HG03342 (cell line): Measurements from ENCODE around the gene TTC39B.

Experiments
- ATAC-seq: cut with Tn5 transposase; IDR thresholded peaks from one replicate; pipeline ENCODE4 v1.9.1; 2021; ENCODE audit warnings: mild to moderate bottlenecking, moderate library complexity; ENCODE audit not compliant: unreplicated experiment

TTC39B gene

GRCh38 chr9:15305470-15305869 is 1.5 kb downstream of the TTC39B start:
- no peak for ATAC-seq

DNA sequence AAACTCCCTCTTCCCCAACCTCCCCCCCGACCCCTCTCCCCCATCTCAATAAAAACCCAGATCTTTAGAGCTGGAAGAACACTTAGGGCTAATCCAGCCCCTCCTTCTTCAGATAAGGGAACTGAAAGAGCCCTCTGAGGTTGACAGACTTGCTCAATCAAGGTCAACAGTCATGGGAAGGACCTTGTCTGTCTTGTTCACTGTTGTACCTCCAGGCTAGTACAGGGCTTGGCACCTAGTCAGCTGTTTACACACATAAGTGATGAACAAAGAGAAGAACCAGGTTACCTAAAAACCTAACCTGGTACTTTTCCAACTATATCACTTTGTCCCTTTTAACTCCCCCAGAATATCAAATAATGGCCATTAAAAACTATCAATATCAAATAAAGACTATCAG is 2.4 kb downstream of the TTC39B start:
- ATAC-seq, result peak; percentile 47

DNA sequence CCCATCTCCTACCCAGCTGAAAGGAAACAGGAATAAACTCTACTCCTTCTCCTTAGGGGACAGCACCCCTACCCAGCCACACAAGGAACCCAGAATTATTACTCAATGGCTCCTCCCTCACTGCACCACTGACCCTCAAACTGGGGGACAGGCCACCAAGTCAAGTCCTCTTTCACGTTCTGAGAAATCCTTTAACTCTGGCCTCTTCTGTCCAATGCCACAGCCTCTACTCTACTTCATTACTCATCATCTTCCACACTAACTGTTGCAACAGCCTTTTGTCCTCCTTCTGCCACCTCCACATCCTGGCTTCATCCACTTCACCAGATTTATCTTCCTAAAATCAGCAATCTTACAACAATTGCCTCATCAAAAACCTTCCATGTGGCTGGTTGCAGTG is 6.8 kb downstream of the TTC39B start:
- ATAC-seq, result no peak

DNA sequence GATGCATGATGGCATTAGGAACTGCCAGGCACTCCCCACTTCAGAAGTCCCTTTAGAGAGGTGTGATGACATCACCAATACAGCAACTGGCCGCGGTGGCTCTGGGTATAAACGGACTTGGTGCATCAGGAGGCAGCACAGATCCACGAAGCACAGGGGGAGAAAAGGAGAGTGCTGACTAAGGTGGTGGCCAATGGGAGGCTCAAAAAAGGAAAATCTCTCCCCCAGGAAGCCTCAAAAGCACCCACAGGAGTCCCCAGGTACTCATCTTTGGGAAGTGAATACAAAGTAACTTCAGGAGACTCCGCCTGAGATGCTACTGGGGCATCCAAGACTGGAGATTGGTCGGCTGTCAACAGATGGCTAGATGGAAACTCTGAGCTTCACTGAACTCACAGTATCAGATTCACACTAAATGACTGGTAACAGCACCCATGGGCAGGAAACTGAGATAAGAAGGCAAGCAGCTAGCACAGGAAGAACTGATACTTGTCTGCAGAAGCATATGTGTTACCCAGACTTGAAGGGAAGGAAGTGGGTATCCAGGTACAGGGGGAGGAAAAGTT is 7.6 kb downstream of the TTC39B start:
- peak; percentile 67 for ATAC-seq

GRCh38 chr9:15298362-15298761 is 8.7 kb downstream of the TTC39B start:
- ATAC-seq, result no peak

- ATAC-seq, result peak; percentile 40
Observed at GRCh38 chr9:15295761-15296405, 11.1 kb downstream of the TTC39B start.

- ATAC-seq, result no peak
Observed at GRCh38 chr9:15294604-15295003, 12.4 kb downstream of the TTC39B start.

DNA sequence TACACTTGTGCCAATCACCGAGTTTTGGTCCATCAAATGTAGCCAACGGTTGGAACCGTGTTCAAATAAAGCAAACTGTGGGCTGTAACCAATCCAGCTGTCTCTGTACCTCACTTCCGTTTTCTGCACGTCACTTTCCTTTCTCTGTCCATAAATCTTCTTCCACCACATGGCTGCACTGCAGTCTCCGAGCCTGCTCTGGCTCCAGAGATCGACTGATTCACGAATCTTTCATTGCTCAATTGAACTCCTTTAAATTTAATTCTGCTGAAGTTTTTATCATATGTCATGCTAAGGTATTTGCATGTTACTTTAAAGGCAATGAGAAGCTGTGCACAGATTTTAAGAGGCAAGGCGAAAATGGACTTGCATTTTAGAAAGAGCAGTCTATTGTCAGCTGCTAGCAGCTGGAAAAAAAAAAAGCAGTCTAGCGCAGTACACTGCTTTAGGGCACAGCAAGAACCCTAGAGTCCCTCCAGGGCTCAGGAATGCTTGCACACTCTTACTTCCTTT is 13.2 kb downstream of the TTC39B start:
- ATAC-seq, result no peak

GRCh38 chr9:15293084-15293483 is 13.9 kb downstream of the TTC39B start:
- ATAC-seq, result no peak

- ATAC-seq, result no peak
Observed at GRCh38 chr9:15289603-15290002, 17.4 kb downstream of the TTC39B start.

- no peak for ATAC-seq
Observed at GRCh38 chr9:15287309-15287708, 19.7 kb downstream of the TTC39B start.

DNA sequence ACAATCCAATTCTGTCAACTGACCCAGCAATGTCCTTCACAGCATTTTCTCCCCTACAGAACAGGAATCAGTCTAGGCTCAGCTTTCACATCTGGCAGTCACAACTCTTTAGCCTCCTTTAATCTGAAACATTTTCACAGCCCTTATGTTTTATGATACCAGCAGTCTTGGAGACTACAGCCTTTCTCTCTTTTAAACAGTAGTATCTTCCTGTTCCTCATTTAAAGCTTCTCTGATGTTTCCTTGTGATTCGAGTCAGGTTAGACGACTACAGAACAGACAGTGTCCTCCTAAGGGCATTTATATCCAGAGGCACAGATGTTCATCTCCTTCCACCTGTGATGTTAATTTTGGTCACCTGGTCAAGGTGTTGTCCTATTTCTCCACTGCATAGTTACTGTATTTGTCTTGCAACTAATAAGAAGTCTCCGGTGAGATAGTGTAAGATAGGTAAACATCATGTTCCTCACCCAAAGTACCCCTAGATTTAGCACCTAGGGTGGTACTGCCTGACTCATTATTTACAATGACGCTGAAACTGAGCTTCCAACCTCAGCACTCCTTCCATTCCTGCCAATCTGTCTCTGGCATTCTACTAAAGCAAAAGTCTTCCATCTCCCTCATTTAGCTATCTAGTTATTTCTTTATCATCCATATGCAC is 20.7 kb downstream of the TTC39B start:
- ATAC-seq, result no peak

DNA sequence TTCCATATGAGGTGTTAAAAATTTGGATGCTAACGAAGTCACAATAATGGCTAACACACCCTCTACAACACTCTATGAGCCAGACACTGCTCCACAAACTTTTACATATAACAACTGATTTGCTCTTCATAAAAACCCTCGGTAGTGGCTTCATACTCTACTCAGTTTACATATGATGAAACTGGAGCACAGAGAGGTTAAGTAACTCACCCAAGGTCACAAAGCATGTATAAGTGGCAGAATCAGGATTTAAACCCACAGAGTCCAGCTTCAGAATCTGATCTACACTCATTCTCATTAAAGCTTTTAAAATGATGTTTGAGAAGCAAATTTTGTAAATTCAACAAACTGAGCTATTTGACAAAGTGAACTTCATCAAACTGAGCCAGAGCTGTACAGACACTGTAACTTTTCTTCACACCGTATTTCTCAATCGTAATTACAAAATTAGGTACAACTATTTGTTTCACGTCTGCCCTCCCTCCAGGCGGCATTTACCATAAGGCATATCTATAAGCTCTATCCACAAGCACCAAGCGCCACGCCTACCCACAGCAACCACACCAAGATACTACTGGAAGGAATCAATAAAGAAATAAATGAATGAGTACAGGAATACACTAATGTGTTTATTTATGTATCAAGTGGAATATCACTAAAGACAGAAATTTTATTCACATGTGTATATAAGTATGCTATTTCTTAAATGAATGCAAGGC is 24.3 kb downstream of the TTC39B start:
- no peak for ATAC-seq

GRCh38 chr9:15280647-15281046 is 26.4 kb downstream of the TTC39B start:
- ATAC-seq, result no peak

GRCh38 chr9:15278839-15279238 is 28.2 kb downstream of the TTC39B start:
- no peak for ATAC-seq

- ATAC-seq, result no peak
Observed at GRCh38 chr9:15278091-15278687, 28.8 kb downstream of the TTC39B start.

- no peak for ATAC-seq
Observed at GRCh38 chr9:15277400-15278090, 29.5 kb downstream of the TTC39B start.

DNA sequence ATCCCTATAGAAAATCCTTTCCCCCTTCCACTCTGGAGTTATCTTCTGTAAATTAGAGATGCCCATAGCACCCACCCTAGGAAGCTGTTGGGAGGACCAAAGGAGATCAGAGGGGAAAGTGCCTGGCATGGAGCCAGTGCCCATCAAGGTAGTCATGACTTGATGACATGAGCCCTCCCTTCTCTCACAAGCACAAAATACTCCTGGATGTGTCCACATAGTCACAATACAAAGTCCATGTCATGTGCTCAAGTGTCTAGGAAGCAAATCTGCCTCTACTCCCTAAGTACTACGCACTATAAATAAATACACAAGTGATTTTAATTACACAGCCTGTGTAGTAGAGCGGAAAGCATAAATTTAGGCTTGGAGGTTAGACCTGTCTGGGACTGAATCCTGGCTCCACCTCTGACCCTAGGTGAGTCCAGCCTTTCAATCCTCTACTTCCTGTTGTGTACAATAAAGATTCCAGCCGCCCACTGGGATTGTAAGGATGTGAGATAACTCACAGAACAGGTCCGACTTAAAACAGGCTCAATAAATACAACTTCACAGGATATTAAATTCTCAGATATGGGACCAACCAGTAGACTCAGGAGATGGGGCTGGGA is 30.6 kb downstream of the TTC39B start:
- no peak for ATAC-seq

GRCh38 chr9:15274425-15274824 is 32.6 kb downstream of the TTC39B start:
- ATAC-seq, result no peak

DNA sequence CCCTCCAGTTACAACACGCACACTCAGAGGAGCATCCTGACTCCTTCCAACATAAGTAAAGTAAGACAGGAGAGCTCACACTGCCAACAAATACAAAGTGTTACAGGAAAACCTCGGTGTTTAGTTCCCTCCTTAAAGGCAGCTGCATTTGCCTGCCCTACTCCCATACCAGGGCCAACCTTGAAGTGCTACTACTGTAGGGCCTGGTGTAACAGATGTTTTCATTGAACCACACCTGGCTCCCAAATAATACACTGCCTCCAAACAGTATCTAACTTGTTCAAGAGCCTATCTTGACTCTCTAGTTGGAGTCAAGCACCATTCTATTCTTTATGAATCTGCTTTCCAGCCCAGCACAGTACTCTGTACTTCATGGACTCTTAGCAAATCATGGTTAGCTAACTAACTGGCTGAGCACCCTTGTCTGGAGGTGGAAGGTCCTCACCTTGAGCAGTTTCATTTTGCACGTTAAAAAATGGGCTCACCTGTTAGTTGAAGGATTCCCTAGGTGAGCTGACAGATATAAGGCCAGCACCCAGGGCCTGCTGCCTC is 34.6 kb downstream of the TTC39B start:
- ATAC-seq, result no peak
